ENCODE results near the gene GPR160.

The GPR160 gene

GRCh38 chr3:170128259-170128976 lies 90.6 kb downstream of the GPR160 start:
- no peak for DNase-seq

GRCh38 chr3:170128977-170129431 lies 91.2 kb downstream of the GPR160 start:
- DNase-seq = no peak

- no peak for DNase-seq
Observed at GRCh38 chr3:170130532-170130931, 92.7 kb downstream of the GPR160 start.

- no peak for DNase-seq
Observed at GRCh38 chr3:170132335-170132734, 94.5 kb downstream of the GPR160 start.

Measured in NCI-H510A (cell line).